Measurements from ENCODE around the gene CFAP74.

The CFAP74 gene

DNA sequence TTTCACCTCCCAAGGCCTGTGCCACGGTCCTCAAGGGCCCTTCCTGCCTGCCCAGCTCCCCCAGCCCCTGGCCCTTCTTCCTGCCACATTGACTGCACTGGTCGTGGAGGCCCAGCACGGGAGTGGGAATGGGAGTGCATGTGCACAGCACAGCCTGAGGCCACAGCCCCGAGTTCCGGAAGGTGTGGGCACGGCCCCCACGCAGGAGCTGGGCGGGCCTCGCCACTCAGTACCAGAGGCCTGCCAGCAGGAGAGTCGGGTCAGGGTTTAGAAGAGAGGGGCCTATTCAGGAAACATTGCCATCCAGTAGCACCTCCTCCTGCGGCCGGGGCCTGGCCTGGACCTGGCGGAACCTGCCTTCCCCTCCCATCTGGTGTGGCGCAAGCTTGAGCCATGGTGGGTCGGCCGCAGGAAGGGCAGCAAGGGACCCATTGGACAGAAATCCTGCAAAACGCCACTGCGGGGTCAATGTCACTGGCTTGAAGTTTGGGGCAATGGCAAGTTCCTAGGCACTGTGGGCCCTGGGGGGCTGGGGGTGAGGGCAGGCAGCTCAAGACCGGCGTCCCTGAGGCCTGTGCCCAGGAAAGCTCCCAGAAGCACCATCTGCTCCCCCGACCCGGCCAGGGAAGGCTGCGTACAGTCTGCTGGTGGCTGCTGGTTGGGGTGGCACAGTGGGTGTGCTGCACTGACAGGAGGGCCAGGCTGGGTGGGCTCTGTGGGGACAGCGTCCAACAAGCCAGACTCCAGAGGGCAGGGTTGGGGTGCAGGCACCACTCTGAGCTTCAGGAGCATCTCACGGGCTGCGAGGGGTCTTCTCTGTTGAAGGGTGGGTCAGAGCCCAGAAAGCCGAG lies 82.8 kb downstream of the CFAP74 start:
- Mint-ChIP-seq H3K4me1 (peaks cover 7% of the 10 kb centered on the region), H3K36me3 (no peaks in the 10 kb centered on the region), H3K27me3 (peaks cover 37% of the 10 kb centered on the region), H3K9me3 (no peaks in the 10 kb centered on the region), H3K4me3 (peak overlapping the region; percentile 32), H3K27ac (peak overlapping the region; percentile 27)
- no peak for ATAC-seq

DNA sequence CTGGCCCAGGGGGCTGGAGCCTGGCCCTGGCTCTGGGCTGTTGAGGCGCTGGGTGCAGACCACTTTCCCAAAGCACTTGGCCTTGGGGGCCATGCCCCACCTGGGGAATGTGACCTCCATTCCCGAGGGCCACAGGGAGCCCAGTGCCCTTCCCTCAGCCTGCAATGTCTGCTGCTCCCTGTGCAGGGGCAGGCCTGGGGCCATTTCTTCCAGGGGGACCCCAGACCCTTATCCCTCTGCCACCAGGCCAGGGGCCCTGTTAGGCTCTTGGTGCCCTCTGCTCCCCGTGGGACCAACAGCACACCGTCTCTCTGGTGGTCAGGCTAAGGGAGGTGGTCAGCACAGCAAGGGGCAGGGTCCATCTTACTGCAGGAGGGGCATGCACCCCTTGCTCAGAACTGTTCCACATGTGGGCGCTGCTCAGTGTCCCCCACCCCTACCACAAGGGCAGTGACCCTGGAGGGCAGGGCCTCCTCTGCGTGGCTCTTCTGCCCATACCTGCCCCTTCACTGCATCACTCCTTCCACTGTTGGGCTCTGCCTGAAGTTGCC lies 83.5 kb downstream of the CFAP74 start:
- Mint-ChIP-seq H3K4me3 (peak overlapping the region; percentile 71), H3K36me3 (no peaks in the 10 kb centered on the region), H3K4me1 (peaks cover 7% of the 10 kb centered on the region), H3K27me3 (peaks cover 32% of the 10 kb centered on the region), H3K27ac (peak overlapping the region; percentile 36), H3K9me3 (no peaks in the 10 kb centered on the region)
- ATAC-seq = no peak

DNA sequence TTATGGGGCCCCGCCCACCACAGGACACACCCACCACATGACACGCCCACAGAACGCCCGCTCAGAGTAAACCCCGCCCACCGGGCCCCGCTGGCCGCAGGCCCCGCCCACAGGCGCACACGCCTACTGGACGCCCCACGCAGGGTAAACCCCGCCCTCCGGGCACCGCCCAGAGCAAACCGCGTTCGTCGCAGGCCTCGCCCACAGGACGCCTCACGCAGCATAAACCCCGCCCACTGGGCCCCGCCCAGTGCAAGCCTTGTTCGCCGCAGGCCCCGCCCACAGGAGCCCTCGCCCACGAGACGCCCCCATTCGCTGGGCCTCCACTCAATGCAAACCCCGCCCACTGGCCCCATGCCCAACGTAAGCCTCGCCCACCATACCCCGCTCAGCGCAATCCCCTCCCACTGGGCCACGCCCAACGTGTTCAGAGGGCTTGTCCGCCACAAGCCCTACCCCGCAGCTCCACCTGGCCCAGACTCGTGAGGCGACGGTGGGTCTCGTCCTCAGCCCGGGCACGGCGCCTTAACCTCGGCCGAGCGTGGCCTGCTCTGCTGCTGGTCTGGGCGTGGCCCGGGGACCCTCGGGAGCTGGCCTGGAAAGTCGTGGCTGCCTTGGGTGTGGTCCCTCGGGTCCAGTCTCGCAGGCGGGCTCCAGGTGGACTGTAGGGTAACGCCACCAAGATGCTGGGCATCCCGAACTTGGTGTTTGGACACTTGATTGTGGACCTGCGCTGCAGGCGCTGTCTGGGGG lies 84.1 kb downstream of the CFAP74 start:
- Mint-ChIP-seq H3K4me3 (peak overlapping the region; percentile 71), H3K36me3 (no peaks in the 10 kb centered on the region), H3K27ac (peak overlapping the region; percentile 36), H3K4me1 (peaks cover 7% of the 10 kb centered on the region), H3K9me3 (no peaks in the 10 kb centered on the region), H3K27me3 (peaks cover 32% of the 10 kb centered on the region)
- peak; percentile 91 for ATAC-seq

DNA sequence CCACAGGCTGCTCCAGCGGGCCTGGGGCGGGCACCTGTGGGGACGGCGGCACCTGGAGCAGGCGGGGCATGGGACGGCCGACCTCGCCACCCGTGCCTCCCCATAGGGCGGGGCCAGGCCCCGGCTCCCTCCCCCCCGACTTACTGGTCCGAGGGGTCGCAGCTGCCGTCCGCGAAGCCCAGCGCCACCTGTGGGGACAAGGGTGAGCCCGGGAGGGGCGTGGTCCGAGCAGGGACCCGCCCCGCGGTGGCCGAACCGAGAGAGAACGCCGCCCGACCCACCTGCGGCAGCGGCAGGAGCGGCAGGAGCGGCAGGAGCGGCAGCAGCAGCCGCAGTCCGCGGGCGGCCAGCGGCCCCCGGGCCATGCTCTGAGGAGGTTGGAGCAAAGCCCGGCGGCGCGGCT lies 84.7 kb downstream of the CFAP74 start, which contains the start of gene TMEM52:
TMEM52 (minus strand) TSS at position 379 of the 403 bp plus-strand sequence; CDS start at position 365, 14 bp downstream.
- ATAC-seq = peak; percentile 34
- Mint-ChIP-seq H3K9me3 (no peaks in the 10 kb centered on the region), H3K4me3 (peak within 1 kb of the TSS; percentile 71), H3K27ac (peak within 1 kb of the TSS; percentile 36), H3K36me3 (no peaks in the 10 kb centered on the region), H3K4me1 (peaks cover 7% of the 10 kb centered on the region), H3K27me3 (peaks cover 35% of the 10 kb centered on the region)

DNA sequence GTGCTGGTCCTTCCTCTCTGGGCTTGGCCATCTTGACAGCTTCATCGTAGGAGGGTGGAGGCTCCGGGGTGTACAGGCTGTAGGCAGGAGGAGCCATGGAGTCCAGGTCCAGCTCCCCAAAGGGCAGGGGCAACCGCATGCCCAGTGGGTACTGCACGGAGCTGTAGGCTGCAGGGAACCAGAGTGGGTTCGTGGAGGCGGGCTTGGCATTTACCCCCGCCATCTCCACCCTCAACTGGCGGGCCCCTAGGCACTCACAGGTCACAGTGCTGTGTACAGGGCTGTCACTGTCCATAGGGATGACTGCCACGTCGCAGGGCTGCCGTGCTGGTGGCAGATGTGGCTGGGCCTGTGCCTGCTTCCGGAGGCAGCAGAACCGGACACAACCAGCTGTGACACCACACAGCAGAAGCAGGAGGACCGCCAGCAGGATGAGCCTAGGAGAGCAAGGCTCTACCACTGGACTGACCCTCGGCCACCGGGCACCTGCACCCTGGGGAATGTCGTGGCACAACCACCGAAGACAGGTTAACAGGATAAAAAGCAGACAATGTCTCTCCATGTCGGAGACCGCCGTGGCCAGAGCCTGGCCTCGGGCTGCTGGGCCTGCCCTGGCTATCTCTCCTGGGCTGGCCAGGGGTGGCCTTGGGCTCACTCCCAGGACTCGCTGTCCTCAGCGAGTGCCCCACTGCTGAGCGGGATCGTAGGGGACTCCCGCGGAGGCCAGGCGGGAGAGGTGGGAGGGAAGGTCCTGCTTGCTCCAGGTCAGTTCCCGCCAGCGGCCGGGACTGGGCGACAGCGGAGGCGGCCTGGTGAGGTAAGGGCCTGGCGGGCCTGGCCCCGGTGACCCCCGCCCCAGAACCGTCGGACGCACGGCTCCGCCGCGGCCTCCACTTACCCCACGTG lies 85.3 kb downstream of the CFAP74 start:
- Mint-ChIP-seq H3K4me3 (peak overlapping the region; percentile 71), H3K36me3 (no peaks in the 10 kb centered on the region), H3K9me3 (no peaks in the 10 kb centered on the region), H3K4me1 (peaks cover 7% of the 10 kb centered on the region), H3K27ac (no peak overlapping the region), H3K27me3 (peaks cover 41% of the 10 kb centered on the region)
- no peak for ATAC-seq

DNA sequence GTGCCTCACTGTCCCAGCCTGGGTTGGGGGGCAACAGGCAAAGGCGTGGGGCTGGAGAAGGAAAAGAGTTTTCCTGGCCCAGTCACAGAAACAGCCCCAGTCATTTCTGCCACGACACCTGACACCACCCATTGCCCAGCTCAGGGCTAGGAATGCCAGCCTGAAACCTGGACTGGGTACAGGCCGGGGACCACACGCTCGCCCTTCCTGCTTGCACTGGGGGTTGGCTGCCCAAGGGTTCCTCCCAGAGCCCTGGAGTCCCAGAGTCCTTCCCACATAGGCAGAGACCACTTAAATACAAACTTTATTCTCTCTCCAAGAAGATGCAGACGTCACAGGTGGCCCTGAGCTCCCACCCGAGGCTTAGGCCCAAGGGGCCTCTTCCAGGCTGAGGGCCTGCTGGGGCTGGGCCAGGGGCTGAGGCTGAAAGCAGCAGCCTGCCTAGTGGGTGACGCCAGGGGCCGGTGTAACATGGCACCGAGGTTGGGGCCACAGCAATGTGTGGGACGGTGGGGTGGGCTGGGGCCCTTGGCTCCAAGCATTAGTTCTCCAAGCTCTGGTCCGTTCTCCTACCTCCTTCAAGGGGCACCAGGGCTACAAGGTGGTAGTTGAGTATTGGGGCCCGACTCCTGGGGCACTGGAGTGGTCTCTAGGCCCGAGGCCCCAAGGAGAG lies 86.1 kb downstream of the CFAP74 start:
- H3K9me3 Mint-ChIP-seq = no peaks in the 10 kb centered on the region
- H3K4me3 Mint-ChIP-seq = peak overlapping the region; percentile 37
- H3K4me1 Mint-ChIP-seq = peaks cover 7% of the 10 kb centered on the region
- no peaks in the 10 kb centered on the region for H3K36me3 Mint-ChIP-seq
- no peak overlapping the region for H3K27ac Mint-ChIP-seq
- peaks cover 35% of the 10 kb centered on the region for H3K27me3 Mint-ChIP-seq
- no peak for ATAC-seq

DNA sequence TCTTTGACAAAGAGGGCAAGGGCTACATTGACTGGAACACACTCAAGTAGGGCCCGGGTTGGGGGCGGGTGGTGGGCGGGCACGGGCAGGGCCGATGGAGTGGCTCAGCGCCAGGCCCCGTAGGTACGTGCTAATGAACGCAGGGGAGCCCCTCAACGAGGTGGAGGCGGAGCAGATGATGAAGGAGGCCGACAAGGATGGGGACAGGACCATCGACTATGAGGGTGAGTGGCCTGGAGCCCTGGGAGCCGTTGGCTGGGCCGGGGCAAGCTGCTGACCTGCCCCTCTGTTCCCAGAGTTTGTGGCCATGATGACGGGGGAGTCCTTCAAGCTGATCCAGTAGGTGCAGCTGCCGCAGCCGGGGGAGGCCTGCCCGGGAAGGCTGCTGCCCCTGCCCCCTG lies 86.7 kb downstream of the CFAP74 start:
- no peak overlapping the region for H3K4me3 Mint-ChIP-seq
- no peaks in the 10 kb centered on the region for H3K9me3 Mint-ChIP-seq
- peaks cover 7% of the 10 kb centered on the region for H3K4me1 Mint-ChIP-seq
- H3K27ac Mint-ChIP-seq = no peak overlapping the region
- H3K36me3 Mint-ChIP-seq = no peaks in the 10 kb centered on the region
- peaks cover 30% of the 10 kb centered on the region for H3K27me3 Mint-ChIP-seq
- no peak for ATAC-seq

DNA sequence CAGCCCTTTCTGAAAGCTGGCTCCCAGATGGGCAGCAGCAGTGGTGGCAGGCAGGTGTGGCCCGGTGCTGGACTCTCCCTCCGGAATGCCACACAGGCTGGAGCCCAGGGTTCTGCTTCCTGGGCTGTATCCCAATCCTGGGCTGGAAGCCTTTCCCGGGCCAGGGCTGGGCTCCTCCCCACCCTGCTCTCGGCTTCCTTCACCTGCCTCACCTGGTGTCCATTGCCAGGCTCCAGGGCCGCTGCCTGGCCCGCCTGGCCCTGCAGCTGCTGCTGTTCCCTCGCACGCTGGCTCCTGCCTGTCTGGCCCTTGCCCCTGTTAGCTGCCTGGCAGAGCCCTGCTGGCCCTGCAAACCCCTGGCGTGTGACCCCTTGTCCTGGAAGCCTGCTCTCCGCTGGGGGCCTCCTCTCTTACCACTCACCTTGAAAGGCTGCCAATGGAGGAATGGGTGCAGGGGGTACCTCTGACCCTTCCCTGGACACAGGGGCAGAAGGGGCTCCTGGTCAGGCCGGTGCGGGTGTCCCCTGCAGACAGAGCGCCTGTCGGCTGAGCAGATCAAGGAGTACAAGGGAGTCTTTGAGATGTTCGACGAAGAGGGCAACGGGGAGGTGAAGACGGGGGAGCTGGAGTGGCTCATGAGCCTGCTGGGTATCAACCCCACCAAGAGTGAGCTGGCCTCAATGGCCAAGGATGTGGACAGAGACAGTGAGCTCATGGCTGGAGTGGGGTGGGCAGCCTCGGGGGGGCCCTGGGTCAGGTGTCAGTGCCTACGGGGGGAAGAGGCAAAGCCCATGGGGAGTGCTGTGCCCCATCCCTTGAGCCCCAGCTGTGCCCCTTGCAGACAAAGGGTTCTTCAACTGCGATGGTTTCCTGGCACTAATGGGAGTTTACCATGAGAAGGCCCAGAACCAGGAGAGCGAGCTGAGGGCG lies 87.4 kb downstream of the CFAP74 start:
- peaks cover 7% of the 10 kb centered on the region for H3K4me1 Mint-ChIP-seq
- H3K4me3 Mint-ChIP-seq = peak overlapping the region; percentile 34
- no peaks in the 10 kb centered on the region for H3K36me3 Mint-ChIP-seq
- no peaks in the 10 kb centered on the region for H3K9me3 Mint-ChIP-seq
- peaks cover 36% of the 10 kb centered on the region for H3K27me3 Mint-ChIP-seq
- ATAC-seq = no peak
- H3K27ac Mint-ChIP-seq = no peak overlapping the region

DNA sequence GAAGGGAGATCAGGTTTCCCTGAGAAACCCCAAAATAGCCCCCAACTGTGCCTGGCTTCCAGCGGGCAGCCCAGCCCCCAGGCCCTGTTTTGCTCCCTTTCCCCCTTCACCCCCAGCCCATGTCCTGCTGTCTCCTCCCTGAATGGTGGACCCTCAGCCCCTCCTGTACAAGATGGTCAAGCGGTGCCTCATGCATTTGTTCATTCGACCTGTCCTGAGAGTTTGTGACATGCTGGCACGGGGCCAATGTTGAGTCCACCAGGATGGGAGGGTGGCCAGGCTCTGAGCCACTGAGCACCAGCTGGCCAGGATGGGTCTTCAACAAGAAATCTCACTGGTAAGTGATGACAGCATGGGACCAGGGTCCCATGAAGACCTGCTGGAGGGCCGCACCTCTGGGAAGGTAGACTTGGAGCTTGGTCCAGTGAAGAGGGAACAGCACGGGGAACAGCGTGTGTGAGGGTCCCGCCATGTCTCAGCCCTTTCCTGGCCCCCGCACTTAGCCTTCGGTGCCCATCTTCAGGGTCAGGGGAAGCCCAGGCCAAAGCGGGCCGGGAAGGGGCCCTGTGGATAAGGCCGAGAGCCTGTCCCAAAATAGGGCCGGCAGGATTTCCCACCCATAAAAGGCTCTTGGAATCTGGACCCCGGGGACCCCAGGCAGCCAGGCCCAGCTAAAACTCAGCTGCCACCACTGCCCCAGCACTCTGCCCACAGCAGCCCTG lies 88.5 kb downstream of the CFAP74 start, which contains the start of gene CALML6:
CALML6 (plus strand) TSS at position 290 of the 722 bp plus-strand sequence; CDS start at position 311, 21 bp downstream.
- no peaks in the 10 kb centered on the region for H3K36me3 Mint-ChIP-seq
- H3K9me3 Mint-ChIP-seq = no peaks in the 10 kb centered on the region
- peaks cover 12% of the 10 kb centered on the region for H3K4me1 Mint-ChIP-seq
- H3K27me3 Mint-ChIP-seq = peaks cover 37% of the 10 kb centered on the region
- no peak for ATAC-seq
- no peak within 1 kb of the TSS for H3K27ac Mint-ChIP-seq
- H3K4me3 Mint-ChIP-seq = no peak within 1 kb of the TSS

DNA sequence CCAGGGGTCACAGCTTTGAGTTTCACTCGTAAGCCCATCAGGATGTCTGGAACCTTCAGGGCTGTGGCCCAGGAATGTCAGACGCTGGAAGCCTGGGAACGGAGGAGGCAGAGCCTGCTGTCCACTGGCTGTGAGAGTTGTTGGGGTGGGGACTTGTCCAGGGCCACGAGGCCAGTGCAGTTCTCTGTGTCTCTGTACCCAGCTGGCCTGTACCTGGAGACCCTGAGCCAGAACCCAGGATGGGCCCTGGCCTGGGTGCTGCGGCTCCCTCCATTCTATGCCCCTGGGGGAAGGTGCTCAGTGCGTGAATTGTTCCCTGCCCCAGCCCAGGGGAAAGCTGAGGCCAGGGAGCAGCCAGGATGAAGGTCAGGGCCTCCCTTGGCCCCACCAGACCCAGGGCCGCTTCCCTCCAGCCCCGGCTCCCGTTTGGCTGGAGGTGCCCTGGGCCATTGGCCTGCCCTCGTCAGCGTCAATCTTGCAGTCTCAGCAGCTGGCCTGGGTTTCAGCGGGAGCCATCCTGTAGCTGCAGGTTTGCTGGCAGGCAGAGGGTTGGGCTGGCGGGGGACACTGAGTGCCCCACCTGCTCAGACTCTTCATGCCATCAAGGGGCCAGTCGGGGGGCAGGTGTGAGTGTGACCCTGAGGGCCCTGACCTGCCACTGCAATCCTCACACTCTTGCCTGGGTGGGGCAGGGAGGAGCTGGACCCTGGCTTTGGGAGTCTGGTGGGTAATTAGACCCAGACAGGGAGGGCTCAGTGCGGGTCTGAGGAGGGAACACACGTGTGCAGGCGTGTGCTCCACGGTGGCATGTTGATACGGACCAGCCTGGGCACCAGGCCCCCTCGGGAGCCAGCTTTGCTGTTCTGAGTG lies 89.2 kb downstream of the CFAP74 start:
- Mint-ChIP-seq H3K4me3 (no peak overlapping the region), H3K4me1 (peaks cover 18% of the 10 kb centered on the region), H3K27ac (no peak overlapping the region), H3K36me3 (no peaks in the 10 kb centered on the region), H3K9me3 (no peaks in the 10 kb centered on the region), H3K27me3 (peaks cover 37% of the 10 kb centered on the region)
- ATAC-seq = no peak

DNA sequence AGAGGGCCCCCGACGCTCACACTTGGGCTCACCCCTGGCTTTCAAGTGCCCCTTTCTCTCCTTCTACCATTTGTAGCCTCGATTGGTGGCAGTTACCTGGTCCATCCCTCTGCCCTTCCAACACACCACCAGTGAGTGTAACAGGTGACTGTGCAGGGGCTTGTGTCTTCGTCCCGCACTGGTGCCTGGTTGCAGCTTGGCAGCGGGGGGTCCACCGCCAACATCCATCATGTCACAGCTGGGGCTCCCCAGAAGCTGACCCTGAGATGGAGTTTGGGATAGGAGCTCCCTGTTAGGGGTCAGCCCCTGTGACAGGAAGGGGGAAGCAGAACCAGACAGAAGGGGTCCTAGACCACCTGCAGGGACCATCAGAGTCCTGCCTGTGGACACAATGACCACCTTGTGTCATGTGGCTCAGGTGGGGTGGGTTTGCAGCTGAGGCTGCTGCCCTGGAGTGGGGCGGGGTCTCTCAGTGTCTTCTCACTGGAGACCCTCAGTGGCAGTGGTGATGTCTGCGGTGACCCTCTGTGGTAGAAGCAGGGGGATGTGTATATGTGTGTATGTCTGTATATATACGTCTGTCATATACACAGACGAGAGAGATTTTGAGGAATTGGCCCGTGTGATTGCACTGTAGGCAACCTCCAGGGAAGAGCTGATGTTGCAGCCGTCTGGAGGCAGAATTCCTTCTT lies 92.1 kb downstream of the CFAP74 start:
- Mint-ChIP-seq H3K4me3 (peak overlapping the region; percentile 35), H3K4me1 (peaks cover 12% of the 10 kb centered on the region), H3K27ac (no peak overlapping the region), H3K9me3 (no peaks in the 10 kb centered on the region), H3K27me3 (peaks cover 36% of the 10 kb centered on the region), H3K36me3 (no peaks in the 10 kb centered on the region)
- no peak for ATAC-seq
